Measurements from ENCODE around the gene HSPA12A. TPM values are rescaled to one million over a fixed set of nuclear protein-coding genes. Genes with fewer than 3 reads are reported as not detected.

The HSPA12A gene
- total RNA-seq, 2 experiments from 2014 or later = 0.49 TPM; not detected in 1

DNA sequence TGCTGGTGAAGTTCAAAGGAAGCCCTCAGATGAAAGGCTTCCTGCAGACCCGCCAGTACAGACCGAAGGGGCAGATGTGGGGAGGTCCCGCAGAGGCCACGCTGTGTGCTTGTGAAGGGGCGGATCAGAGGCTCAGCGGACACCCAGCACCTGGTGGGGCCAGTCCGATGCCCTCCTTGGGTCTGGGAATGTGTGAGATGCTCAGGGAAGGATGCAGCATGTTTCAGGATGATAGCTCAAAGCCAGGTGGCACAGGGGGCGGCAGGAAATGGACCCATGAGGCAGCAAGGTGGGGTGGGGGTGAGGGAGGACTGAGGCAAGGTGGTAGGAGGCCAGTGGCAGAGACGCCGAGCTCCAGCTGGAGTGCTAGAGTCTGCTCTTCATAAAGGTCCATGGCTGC lies 27.9 kb upstream of the HSPA12A start:
- Histone ChIP-seq H3K36me3 (ENCODE audit: insufficient read depth, low read length) (no peaks in the 10 kb centered on the region), H3K4me1 (ENCODE audit: insufficient read depth, low read length) (no peaks in the 10 kb centered on the region), H3K27me3 (ENCODE audit: control insufficient read depth in 1 of 2, insufficient read depth in 2 of 2, low read length in 2 of 2) (peaks cover 13 to 17% of the 10 kb centered on the region in 2 experiments), H3K27ac (ENCODE audit: low read depth in 1 of 2, low read length in 2 of 2) (no peak overlapping the region), H3K9me3 (ENCODE audit: control insufficient read depth in 1 of 2, insufficient read depth in 1 of 2, low read length in 2 of 2) (no peaks in the 10 kb centered on the region), H3K4me3 (ENCODE audit: low read length) (no peak overlapping the region)
- H3K27me3 Mint-ChIP-seq = peaks cover 62% of the 10 kb centered on the region
- TF ChIP-seq, protein P1, sequence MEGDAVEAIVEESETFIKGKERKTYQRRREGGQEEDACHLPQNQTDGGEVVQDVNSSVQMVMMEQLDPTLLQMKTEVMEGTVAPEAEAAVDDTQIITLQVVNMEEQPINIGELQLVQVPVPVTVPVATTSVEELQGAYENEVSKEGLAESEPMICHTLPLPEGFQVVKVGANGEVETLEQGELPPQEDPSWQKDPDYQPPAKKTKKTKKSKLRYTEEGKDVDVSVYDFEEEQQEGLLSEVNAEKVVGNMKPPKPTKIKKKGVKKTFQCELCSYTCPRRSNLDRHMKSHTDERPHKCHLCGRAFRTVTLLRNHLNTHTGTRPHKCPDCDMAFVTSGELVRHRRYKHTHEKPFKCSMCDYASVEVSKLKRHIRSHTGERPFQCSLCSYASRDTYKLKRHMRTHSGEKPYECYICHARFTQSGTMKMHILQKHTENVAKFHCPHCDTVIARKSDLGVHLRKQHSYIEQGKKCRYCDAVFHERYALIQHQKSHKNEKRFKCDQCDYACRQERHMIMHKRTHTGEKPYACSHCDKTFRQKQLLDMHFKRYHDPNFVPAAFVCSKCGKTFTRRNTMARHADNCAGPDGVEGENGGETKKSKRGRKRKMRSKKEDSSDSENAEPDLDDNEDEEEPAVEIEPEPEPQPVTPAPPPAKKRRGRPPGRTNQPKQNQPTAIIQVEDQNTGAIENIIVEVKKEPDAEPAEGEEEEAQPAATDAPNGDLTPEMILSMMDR (IDR thresholded peaks at IDR 0.05) = no peak
- no peak overlapping the region for H3K27ac Mint-ChIP-seq
- no peaks in the 10 kb centered on the region for H3K9me3 Mint-ChIP-seq
- H3K4me3 Mint-ChIP-seq = no peak overlapping the region
- ATAC-seq (ENCODE audit: poor library complexity) (no peak), DNase-seq (no peak)
- CTCF ChIA-PET = no interaction called here
- POLR2A ChIA-PET = no interaction called here
- H3K36me3 Mint-ChIP-seq (ENCODE audit: low read depth) = no peaks in the 10 kb centered on the region
- H3K4me1 Mint-ChIP-seq (ENCODE audit: low read depth) = no peaks in the 10 kb centered on the region
- intact Hi-C loops (cut with DNase I, micrococcal nuclease) = no loop called here

DNA sequence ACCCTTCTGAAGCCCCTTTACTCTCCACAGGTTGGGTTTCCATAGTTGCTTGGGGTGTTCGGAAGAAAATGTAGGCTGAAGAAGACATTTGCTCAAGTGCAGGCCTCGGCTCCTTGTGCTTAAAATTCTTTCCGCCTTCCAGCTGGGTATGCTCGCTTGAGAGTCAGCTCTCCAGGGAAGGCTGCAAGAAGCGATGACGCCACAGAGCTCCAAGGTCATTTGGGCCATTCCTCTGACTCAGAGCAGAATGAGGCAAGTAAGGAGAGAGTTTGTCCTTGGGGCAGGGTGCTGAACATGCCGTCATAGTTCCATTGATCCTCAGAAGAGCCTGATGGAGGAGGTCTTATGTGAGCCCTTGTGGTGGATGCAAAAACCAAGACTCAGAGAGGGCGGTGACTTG lies 27.4 kb upstream of the HSPA12A start:
- Mint-ChIP-seq H3K4me1 (ENCODE audit: low read depth) (no peaks in the 10 kb centered on the region), H3K9me3 (no peaks in the 10 kb centered on the region), H3K27me3 (peaks cover 63% of the 10 kb centered on the region), H3K27ac (no peak overlapping the region), H3K4me3 (no peak overlapping the region), H3K36me3 (ENCODE audit: low read depth) (no peaks in the 10 kb centered on the region)
- DNase-seq (no peak), ATAC-seq (ENCODE audit: poor library complexity) (no peak)
- no peak overlapping the region for H3K27ac ChIP-seq (ENCODE audit: low read depth in 1 of 2, low read length in 2 of 2)
- no peaks in the 10 kb centered on the region for H3K9me3 ChIP-seq (ENCODE audit: control insufficient read depth in 1 of 2, insufficient read depth in 1 of 2, low read length in 2 of 2)
- no peaks in the 10 kb centered on the region for H3K36me3 ChIP-seq (ENCODE audit: insufficient read depth, low read length)
- ChIA-PET CTCF (no interaction called here), POLR2A (no interaction called here)
- H3K4me1 ChIP-seq (ENCODE audit: insufficient read depth, low read length) = no peaks in the 10 kb centered on the region
- H3K27me3 ChIP-seq (ENCODE audit: control insufficient read depth in 1 of 2, insufficient read depth in 2 of 2, low read length in 2 of 2) = peaks cover 12 to 19% of the 10 kb centered on the region in 2 experiments
- TF ChIP-seq, protein P1 (IDR thresholded peaks at IDR 0.05) = no peak
- intact Hi-C loops (cut with DNase I, micrococcal nuclease) = loop anchor here (5.0 kb wide), 1 partner anchor 87 kb away; no protein-coding TSS in a partner anchor
- H3K4me3 ChIP-seq (ENCODE audit: low read length) = no peak overlapping the region

GRCh38 chr10:116769368-116769767 lies 27.0 kb upstream of the HSPA12A start:
- no peaks in the 10 kb centered on the region for H3K4me1 Mint-ChIP-seq (ENCODE audit: low read depth)
- no peak for ATAC-seq (ENCODE audit: poor library complexity)
- Histone ChIP-seq H3K4me1 (ENCODE audit: insufficient read depth, low read length) (no peaks in the 10 kb centered on the region), H3K36me3 (ENCODE audit: insufficient read depth, low read length) (no peaks in the 10 kb centered on the region), H3K4me3 (ENCODE audit: low read length) (no peak overlapping the region), H3K9me3 (ENCODE audit: control insufficient read depth in 1 of 2, insufficient read depth in 1 of 2, low read length in 2 of 2) (no peaks in the 10 kb centered on the region), H3K27me3 (ENCODE audit: control insufficient read depth in 1 of 2, insufficient read depth in 2 of 2, low read length in 2 of 2) (peaks cover 12 to 22% of the 10 kb centered on the region in 2 experiments), H3K27ac (ENCODE audit: low read depth in 1 of 2, low read length in 2 of 2) (no peak overlapping the region)
- DNase-seq = no peak
- no peaks in the 10 kb centered on the region for H3K36me3 Mint-ChIP-seq (ENCODE audit: low read depth)
- peaks cover 65% of the 10 kb centered on the region for H3K27me3 Mint-ChIP-seq
- intact Hi-C loops (cut with DNase I, micrococcal nuclease) = loop anchor here (5.0 kb wide), 1 partner anchor 87 kb away; no protein-coding TSS in a partner anchor
- no peak overlapping the region for H3K27ac Mint-ChIP-seq
- CTCF ChIA-PET = no interaction called here
- no peaks in the 10 kb centered on the region for H3K9me3 Mint-ChIP-seq
- POLR2A ChIA-PET = no interaction called here
- TF ChIP-seq, protein P1 (IDR thresholded peaks at IDR 0.05) = no peak
- H3K4me3 Mint-ChIP-seq = no peak overlapping the region

Measured in CD4-positive, alpha-beta T cell (primary cell).